HUDEP-2 (cell line): ENCODE data around the gene PACRG.

Experiments
- DNase-seq, 76 experiments: peaks; one replicate each; lab custom pipeline; 2025; ENCODE audit not compliant: unreplicated experiment in 76 of 76; lab: John Stamatoyannopoulos, UW

Gene PACRG

DNA sequence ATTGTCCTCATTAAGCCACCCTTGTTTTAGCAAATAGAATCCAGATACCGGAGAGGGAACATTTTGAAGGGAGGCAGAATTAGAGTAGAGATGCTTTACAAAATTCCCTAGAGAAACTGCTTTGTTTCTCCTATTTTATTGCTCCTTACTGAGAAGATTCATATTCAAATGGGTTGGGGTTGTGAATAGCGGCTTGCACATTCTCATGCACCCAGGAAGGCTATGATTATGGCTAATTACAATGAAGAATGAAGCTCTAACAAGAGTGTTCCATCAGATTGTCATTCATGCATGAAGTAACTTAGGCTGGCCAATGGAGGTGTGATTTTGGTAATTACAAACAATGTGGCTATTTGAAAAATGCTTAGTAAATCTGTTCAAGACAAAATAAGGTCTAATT is 129.6 kb downstream of the PACRG start:
- no peak for DNase-seq

DNA sequence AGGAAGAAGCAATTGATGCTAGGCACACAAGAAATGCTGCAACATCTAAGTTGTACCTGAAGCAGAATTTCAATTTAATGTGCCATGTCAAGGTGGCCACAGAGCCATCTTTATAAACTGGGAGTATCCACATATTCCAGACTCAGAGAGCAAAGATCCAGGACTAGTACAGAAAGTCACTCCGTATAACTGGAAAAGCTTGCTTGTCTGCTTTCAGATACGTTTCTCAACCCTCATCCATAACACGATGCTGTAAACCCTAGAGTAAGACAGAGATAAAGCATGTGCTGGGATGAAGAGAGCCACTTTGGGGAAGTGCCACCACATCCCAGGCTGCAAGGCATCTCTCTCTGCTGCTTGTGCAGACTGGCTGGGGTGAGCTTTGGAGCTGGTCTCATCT is 134.7 kb downstream of the PACRG start:
- no peak for DNase-seq

- no peak for DNase-seq
These were observed 135.2 kb downstream of the PACRG start for GRCh38 chr6:162862941-162863340.

- no peak for DNase-seq
These were observed 136.0 kb downstream of the PACRG start for GRCh38 chr6:162863821-162864220.

DNA sequence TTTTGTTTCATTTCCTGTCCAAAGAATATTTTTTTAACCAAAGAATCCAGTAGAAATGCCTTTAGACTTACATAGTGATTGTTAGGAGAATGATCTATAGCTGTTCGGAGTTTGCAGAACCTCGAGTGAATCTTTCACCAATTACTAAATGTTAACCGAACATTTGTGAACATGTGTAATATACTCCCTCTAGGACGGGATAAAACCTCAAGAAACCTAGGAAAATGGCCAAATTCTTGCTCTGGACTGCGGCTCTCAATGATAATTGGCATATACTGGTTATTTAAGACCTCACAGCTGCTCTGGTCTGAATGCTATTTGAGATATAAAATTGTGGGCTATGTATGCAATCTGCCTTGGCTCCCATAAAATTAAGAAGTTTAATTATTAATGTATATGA is 137.1 kb downstream of the PACRG start:
- DNase-seq, result no peak

DNA sequence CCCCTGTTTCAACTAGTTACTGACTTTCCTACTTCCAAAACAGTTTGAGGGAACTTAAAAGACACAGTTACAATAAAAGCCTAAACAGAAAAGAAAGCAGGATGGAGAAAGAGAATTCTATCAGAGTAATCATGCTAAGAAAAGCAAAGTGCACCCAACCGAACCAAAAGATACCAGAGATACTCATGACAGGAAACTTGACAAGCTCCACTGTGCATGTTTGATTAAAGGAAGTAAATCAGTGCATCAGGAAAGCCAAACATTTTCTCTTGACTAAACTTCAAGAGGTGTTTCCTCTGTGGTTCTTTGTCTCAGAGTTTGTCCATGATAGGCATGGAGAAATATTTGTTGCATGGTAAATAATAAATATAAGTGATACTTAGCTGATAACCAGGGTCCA is 138.9 kb downstream of the PACRG start:
- DNase-seq, result no peak

DNA sequence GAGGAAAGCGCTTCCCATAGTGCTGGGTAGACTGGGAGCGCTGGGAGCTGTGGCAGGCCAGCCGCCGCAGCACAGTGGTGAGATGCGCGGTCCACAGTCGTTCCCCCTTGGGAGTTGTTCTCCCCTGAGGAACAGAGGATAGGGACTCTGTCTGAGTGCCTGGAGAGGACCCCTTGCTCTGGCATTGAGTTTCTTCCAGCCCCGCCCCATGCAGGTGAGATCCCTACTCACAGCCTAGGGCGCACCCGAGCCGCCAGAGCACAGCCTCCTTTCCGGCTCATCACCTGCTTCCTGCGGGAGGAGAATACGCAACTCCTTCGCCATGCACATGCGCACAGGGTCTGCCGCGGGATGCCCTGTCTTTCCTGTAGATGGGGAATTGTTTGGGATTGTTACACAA is 140.6 kb downstream of the PACRG start:
- no peak for DNase-seq

DNA sequence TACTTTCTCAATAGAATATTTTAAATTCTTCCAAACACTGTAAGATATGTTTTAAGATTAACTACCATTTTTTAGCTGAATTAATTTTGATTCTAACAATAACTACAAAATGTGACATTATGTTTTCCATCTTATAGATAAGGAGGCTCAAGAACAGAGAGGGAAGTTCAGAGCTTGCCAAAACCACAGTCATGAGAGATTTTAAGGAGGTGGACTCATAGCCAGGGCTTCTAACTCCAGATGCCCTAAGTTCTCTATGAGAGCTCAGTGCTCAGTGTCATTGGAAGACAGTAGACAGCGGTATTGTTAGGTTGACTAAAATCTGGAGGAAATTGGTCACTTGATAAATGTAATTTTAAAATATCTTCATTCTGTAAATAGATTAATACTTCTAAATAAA is 144.2 kb downstream of the PACRG start:
- no peak for DNase-seq

DNA sequence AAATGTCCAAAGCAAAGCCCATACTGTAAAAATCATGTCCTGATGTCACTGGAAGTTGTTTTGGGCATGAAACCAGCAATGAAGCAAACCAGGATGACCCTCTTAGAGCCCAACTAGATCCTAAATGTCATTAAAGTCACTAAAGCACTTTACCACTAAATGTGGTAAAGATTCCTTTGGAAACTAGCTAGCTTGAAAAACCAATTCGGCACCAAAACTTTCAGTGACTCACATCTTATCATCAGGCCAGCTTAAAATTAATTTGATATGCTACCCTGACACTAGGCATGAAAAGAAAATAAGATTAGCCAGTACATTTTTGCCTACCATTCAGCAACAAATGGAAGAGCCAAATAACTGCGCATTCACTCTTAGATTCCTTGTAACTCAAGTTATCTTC is 145.8 kb downstream of the PACRG start:
- no peak for DNase-seq

DNA sequence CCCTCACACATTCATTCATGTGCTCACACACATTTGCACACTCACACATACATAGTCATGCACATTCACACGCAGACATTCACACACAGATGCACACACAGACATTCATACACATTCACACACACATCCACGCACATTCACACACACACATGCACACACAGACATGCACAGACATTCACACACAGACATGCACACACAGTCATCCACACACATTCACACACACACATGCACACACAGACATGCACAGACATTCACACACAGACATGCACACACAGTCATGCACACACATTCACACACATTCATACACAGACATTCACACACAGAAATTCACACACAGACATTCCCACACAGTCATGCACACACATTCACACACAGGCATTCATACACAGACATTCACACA is 147.3 kb downstream of the PACRG start:
- DNase-seq, result no peak

DNA sequence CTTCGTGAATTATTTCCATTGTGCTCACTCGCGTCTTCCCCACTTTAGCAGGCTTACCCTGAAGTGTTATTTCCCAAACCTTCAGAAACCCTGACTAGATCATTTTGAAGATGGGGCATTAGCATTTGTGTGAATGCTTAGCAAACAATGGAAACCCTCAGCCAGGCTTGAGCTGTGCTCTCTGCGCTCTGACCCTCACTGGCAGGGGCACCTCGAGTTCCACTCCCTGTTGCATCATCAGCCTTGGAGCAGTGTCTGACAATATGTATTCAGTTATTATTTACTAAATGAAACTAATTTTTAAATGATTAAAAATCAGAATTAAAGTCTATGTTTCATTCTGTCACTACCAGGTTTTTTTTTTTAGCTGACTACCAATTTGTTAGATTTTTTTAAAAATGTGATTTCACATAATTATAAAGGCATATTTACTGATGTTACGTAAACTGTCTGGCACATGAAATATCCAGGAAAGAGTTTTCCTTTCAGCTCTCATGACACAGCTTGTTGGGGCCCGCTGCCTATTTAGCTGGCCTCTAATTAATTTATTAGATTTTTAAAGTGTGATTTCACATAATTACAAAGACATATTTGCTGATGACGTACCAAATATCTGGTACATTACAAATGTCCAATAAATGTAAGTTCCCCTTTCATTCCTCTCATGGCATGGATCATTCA is 155.2 kb downstream of the PACRG start:
- no peak for DNase-seq

DNA sequence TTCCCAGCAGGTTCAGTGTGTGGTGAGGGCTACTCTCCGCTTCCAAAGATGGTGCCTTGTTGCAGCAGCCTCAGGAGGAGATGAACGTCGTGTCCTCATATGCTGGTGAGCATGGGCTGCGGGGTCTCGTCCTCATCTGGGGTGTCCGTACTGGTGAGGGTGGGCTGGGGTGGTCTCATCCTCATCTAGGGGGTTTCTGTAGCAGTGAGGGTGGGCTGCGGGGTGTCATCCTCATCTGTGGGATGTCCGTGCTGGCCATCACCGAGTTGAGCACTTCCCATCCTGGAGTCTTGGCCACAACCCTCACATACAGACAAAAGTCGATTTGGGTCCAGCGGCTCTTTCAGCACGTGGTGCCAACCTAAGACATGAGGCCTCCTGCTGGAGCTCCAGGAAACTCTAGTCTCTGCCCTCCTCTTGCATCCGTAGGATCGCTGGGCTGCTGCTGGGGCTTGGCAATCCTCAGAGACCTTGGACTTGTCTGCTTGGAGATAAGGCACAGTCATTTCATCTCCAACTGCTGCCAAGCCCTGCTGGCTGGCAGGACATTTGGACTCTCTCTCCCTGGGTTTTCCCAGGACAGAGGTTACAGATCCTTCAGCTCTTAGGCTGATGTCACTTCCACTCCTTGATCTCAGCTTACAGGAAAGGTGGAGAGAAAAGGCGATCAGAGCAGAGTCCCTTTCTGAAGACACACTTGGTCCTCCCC is 160.4 kb downstream of the PACRG start:
- DNase-seq, result no peak

- DNase-seq, result no peak
These were observed 161.5 kb downstream of the PACRG start for GRCh38 chr6:162889303-162889702.

DNA sequence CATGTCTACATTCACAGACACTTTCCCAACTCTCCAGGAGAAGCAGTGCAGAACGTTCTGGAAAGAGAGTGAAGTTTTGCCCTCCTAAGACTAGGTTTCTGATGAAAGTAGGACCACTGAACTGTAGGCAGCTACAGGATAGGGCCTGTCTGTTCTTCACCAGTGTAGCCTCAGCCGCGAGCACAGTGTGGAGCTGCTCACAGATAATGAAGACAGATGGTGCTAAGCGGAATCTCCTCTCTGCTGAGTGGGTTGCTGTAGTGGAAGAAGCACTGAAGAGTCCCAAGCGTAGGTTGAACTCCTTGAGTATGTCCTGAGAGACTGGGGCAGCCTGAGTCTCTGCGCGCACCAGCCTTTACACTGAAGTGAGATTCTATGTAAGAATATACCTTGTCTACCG is 170.2 kb downstream of the PACRG start:
- DNase-seq, result no peak

GRCh38 chr6:162899148-162899547 is 171.4 kb downstream of the PACRG start:
- DNase-seq, result no peak

DNA sequence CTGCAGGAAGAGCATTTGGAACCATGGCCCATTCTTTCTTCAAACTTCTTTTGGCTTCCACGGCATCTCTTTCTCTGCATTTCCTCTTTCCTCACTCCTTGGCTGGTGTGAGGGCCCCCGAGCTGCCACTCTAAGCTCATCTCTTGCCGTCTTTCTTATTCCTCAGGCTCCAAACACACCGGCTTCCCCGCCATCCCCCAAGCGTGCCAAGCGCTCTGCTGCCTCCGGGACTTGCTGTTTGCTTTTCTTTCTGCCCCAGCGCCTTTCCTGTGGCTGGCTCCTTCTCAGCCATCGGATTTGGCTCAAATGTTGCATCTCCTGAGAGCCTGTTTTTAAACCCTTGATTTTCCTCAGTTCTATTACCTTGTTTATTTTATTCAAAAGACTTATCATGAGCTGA is 172.7 kb downstream of the PACRG start:
- no peak for DNase-seq

DNA sequence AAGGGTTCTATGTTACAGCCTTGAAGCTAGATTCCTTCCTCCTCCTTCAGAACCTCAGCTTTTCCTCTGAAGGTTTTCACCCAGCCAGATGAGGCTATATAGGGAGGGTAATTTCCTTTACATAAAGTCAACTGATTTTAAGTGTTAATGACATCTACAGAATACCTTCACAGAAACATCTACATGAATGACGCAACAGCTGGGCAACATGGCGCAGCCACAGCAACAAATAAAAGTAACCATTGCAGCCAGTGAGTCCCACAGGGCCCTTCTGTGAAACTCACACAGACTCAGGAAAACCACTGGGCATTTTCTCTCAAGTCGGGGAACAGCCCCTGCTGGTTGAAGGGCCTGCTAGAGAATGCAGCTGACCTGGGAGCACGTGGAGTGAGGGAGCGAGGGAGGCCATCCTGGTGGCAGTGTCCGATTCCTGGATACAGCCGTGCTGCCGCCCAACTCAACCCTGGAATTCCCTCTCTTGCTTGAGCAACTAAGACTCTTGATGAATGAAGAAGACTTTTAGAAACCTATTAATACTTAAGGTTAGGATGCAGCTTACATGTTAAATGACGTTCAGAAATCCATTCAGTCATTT is 176.4 kb downstream of the PACRG start:
- DNase-seq, result no peak

- no peak for DNase-seq
These were observed 178.7 kb downstream of the PACRG start for GRCh38 chr6:162906479-162906878.

DNA sequence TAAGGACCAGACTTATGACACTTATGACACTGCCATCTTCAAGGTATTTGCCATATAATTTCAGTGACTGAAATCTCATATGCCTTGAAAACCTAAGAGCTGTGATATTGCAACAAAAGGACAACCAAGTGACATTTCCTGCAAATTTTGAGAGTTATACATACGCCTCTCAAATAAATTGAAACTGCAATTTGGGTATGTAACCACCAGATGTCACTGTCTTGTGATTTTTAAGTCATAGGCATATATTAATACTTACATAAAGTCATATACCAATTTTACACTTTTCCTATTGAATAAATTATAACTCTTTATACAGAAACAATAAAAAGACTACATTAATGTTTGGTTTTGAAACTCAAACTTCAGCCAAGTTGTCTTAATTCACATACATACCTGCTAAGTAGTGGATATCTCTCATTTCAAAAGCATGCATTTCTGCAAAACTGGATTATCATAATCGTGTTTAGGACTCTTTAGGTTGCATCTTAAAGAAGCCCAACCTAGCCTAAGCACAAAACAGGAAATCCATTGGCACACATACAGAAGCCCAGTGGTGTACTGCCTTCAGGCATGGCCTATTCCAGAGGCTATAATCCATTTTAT is 180.2 kb downstream of the PACRG start:
- DNase-seq, result peak in 14 of 76 experiments; percentile 1 to 33 (median 7)

DNA sequence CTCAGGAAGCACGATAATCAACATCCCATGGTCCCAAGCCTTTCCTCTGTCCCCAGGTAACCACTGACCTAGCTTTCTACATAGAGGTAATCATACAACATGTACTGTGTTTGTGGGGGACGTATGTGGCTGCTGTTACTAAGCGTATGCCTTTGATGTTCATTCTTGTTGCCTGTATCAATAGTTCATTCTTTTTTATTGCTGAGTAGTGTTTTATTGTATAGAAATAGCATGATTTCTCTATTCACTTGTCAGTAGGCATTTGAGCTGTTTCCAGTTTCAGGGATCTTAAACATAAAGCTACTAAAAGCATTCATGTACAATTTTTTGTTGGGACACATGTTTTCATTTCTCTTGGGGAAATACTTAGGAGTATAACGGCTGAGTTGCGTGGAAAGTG is 185.4 kb downstream of the PACRG start:
- no peak for DNase-seq

- DNase-seq, result no peak
These were observed 189.7 kb downstream of the PACRG start for GRCh38 chr6:162917506-162917905.

DNA sequence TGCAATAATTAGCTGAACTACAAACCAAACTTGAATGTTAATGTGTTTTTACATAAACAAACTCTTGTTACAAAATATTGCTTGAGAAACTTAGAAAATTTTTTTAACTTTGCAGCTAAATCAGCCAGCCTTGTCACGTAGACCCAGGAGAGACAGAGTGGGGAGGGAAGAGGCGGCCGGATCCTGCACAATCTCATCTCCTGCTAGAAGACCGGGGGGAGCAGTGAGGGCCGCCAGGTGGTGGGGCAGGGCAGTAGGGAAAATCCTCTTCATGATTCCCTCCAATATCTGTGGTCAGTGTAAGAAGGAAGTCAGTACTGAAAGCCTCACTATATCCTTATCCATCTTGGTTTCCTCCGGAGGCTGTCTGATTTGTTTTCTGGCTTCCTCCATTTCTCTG is 193.3 kb downstream of the PACRG start:
- no peak for DNase-seq
